AG09319 (cell line): ENCODE data around the gene LY6G6F.

Experiments
- DNase-seq: peaks from one replicate; pipeline ENCODE4 v3.0.0-alpha.2; 2010; ENCODE audit warnings: low read depth; ENCODE audit errors: extremely low read depth
- CTCF ChIP-seq: IDR thresholded peaks from 2 replicates; pipeline ENCODE4 v1.5.1; 2011; ENCODE audit warnings: low read depth, mild to moderate bottlenecking, inconsistent platforms, low read length, moderate library complexity

The LY6G6F gene

GRCh38 chr6:31665501-31666336 is 40.9 kb upstream of the LY6G6F start, which contains the start of gene CSNK2B:
TSS of gene CSNK2B (plus strand) at chr6:31666080. CDS start at chr6:31666832, 752 bp downstream.
- no peak for TF ChIP-seq CTCF
- peak; percentile 91 for DNase-seq

GRCh38 chr6:31666337-31666965 is 40.2 kb upstream of the LY6G6F start:
- no peak for TF ChIP-seq CTCF

GRCh38 chr6:31669676-31670075 is 37.0 kb upstream of the LY6G6F start, which contains the start of gene LY6G5B:
TSS of gene LY6G5B (plus strand) at chr6:31669976. CDS start at chr6:31670951, 975 bp downstream.
- no peak for DNase-seq
- TF ChIP-seq CTCF = no peak

More at GRCh38 chr6:31666337-31666965, 40.2 kb upstream of the LY6G6F start:
- DNase-seq = no peak

- DNase-seq = no peak
Measured at GRCh38 chr6:31676322-31676903, 30.3 kb upstream of the LY6G6F start.

GRCh38 chr6:31676904-31677303 is 29.8 kb upstream of the LY6G6F start:
- DNase-seq = no peak
- no peak for TF ChIP-seq CTCF

More at GRCh38 chr6:31676322-31676903, 30.3 kb upstream of the LY6G6F start:
- TF ChIP-seq CTCF = no peak

- TF ChIP-seq CTCF = no peak
- DNase-seq = no peak
Measured at GRCh38 chr6:31677955-31678354, 28.7 kb upstream of the LY6G6F start.
